HepG2 (cell line): Measurements from ENCODE around the gene SMPD2. TPM values are rescaled to one million over a fixed set of nuclear protein-coding genes. Genes with fewer than 3 reads are reported as not detected.
A peak's percentile ranks its signal among the peaks of the same experiment; 100 is the strongest.

Source experiments
- ATAC-seq: fragments of 200-7000 bp; cut with Tn5 transposase; 3 replicates; pipeline ENCODE4 v1.9.1; 2020; ENCODE audit warnings: mild to moderate bottlenecking, moderate library complexity
- BruUV-seq: library from RNA; stranded (reverse); fragments of 400-500 nt; replicated peaks from 2 replicates; lab custom pipeline; 2021; lab: Mats Ljungman, UMichigan
- CTCF ChIA-PET: fragments of 300-600 bp; formaldehyde crosslinking; extraction: SDS; loops from one replicate; lab custom pipeline; 2021; ENCODE audit warnings: low total read pairs, inconsistent platforms, low intra/inter-chr PET ratio; lab: Yijun Ruan, JAX
- POLR2A ChIA-PET: fragments of 350-600 bp; sonication (Branson Sonifier 250); formaldehyde crosslinking; loops from one replicate; lab custom pipeline; 2020; ENCODE audit warnings: antibody characterized with exemption, inconsistent platforms; lab: Yijun Ruan, JAX
- DNase-seq: peaks from one replicate; pipeline ENCODE4 v3.0.0-alpha.2; 2015; ENCODE audit warnings: low spot score
- FAIRE-seq: peaks from 3 replicates; lab custom pipeline; 2011; peaks lifted over from hg19 to GRCh38; lab: Jason Lieb, UNC
- H2AFZ ChIP-seq: one replicate; pipeline ENCODE4 v1.6.1; 2011; ENCODE audit warnings: low read length, inconsistent platforms
- H3K27ac ChIP-seq: fragments of 300-600 bp; 3 replicates; pipeline ENCODE4 v1.8.0; 2011; ENCODE audit warnings: mixed run types, mild to moderate bottlenecking, mixed read lengths, low read length, inconsistent platforms; ENCODE audit not compliant: insufficient read depth; ENCODE audit errors: extremely low read length
- H3K27me3 ChIP-seq, 2 experiments: fragments of 200-600 bp in 1 of 2; 2 replicates in 1 of 2; 3 replicates in 1 of 2; pipeline versions ENCODE4 v1.6.0 to v1.8.0; 2011; ENCODE audit warnings: low read length in 2 of 2, mild to moderate bottlenecking in 2 of 2, moderate library complexity in 2 of 2, inconsistent platforms in 1 of 2; ENCODE audit not compliant: insufficient read depth in 2 of 2, control insufficient read depth in 1 of 2
- H3K36me3 ChIP-seq, 2 experiments: fragments of 200-600 bp in 1 of 2; replicated peaks in 1 of 2; 2 replicates in 1 of 2; 3 replicates in 1 of 2; pipeline versions ENCODE4 v1.5.1 to v1.8.0; 2011; ENCODE audit warnings: low read length in 2 of 2, inconsistent platforms in 1 of 2; ENCODE audit not compliant: insufficient read depth in 2 of 2, control insufficient read depth in 1 of 2
- H3K4me1 ChIP-seq: 2 replicates; pipeline ENCODE4 v1.5.1; 2012; ENCODE audit warnings: low read length, inconsistent platforms; ENCODE audit not compliant: insufficient read depth
- H3K4me2 ChIP-seq: 2 replicates; pipeline ENCODE4 v1.6.0; 2011; ENCODE audit warnings: low read depth, low read length, inconsistent platforms
- H3K4me3 ChIP-seq, 3 experiments: fragments of 200-600 bp in 1 of 3; sonication (generic), shearing (Covaris generic) in 1 of 3; replicated peaks in 1 of 3; 2 replicates each; pipeline ENCODE4 v1.5.1; 2011 to 2016; ENCODE audit warnings: low read length in 3 of 3, inconsistent platforms in 2 of 3, low read depth in 2 of 3, mild to moderate bottlenecking in 2 of 3, control low read depth in 1 of 3, mixed read lengths in 1 of 3; ENCODE audit not compliant: insufficient read depth in 1 of 3
- H3K79me2 ChIP-seq: one replicate; pipeline ENCODE4 v1.6.1; 2011; ENCODE audit warnings: low read length, inconsistent platforms; ENCODE audit not compliant: insufficient read depth
- H3K9ac ChIP-seq: 2 replicates; pipeline ENCODE4 v1.6.0; 2011; ENCODE audit warnings: mild to moderate bottlenecking, low read depth, low read length, inconsistent platforms; ENCODE audit not compliant: insufficient read depth
- H3K9me3 ChIP-seq: 2 replicates; pipeline ENCODE4 v1.5.1; 2012; ENCODE audit warnings: mild to moderate bottlenecking, low read length
- H4K20me1 ChIP-seq: 2 replicates; pipeline ENCODE4 v1.6.0; 2011; ENCODE audit warnings: inconsistent platforms, mild to moderate bottlenecking, low read length, moderate library complexity; ENCODE audit not compliant: insufficient read depth
- DRAP1 ChIP-seq: IDR thresholded peaks from 2 replicates; pipeline ENCODE4 v1.6.1; 2016; ENCODE audit warnings: missing genetic modification reagents, missing compliant biosample characterization
- KLF11 ChIP-seq: IDR thresholded peaks from 2 replicates; pipeline ENCODE4 v1.6.1; 2016; ENCODE audit warnings: missing compliant biosample characterization
- PRDM15 ChIP-seq: sonication (generic); formaldehyde crosslinking; IDR thresholded peaks from 2 replicates; pipeline ENCODE4 v1.4.0; 2020; ENCODE audit warnings: missing genetic modification reagents
- PTBP1 ChIP-seq: fragments of 200-400 bp; formaldehyde crosslinking; IDR thresholded peaks from 2 replicates; pipeline ENCODE4 v1.6.1; 2018; ENCODE audit warnings: low read length, low read depth; ENCODE audit not compliant: poor library complexity, severe bottlenecking
- RFXAP ChIP-seq: sonication (generic); formaldehyde crosslinking; IDR thresholded peaks from 2 replicates; pipeline ENCODE4 v1.4.0; 2020; ENCODE audit warnings: missing genetic modification reagents, borderline replicate concordance
- SOX13 ChIP-seq, 3 experiments: fragments of 450-650 bp in 1 of 3; sonication (generic) in 1 of 3; formaldehyde crosslinking in 1 of 3; IDR thresholded peaks in 2 of 3; conservative IDR thresholded peaks in 1 of 3; 2 replicates each; pipeline versions ENCODE4 v1.5.0 to v1.6.1; 2016 to 2020; ENCODE audit warnings: antibody characterized with exemption in 1 of 3, mild to moderate bottlenecking in 1 of 3, missing compliant biosample characterization in 1 of 3, missing genetic modification reagents in 1 of 3, moderate library complexity in 1 of 3
- SOX5 ChIP-seq: IDR thresholded peaks from 2 replicates; pipeline ENCODE4 v1.6.1; 2016; ENCODE audit warnings: borderline replicate concordance
- SOX6 ChIP-seq, 2 experiments: fragments of 450-650 bp in 1 of 2; sonication (generic) in 1 of 2; formaldehyde crosslinking in 1 of 2; IDR thresholded peaks; 2 replicates each; pipeline versions ENCODE4 v1.4.0 to v1.6.1; 2017 to 2020; ENCODE audit warnings: antibody characterized with exemption in 1 of 2, mild to moderate bottlenecking in 1 of 2, missing genetic modification reagents in 1 of 2
- THRA ChIP-seq: sonication (generic); formaldehyde crosslinking; IDR thresholded peaks from 2 replicates; pipeline ENCODE4 v1.4.0; 2020; ENCODE audit warnings: missing genetic modification reagents, borderline replicate concordance
- YEATS2 ChIP-seq: sonication (generic); formaldehyde crosslinking; IDR thresholded peaks from 2 replicates; pipeline ENCODE4 v1.4.0; 2020; ENCODE audit warnings: missing genetic modification reagents, borderline replicate concordance
- YY1 ChIP-seq: IDR thresholded peaks from 2 replicates; pipeline ENCODE4 v1.6.1; 2011; ENCODE audit warnings: low read length, low read depth, moderate library complexity, mild to moderate bottlenecking; ENCODE audit not compliant: insufficient read depth, insufficient replicate concordance
- ZBTB33 ChIP-seq: sonication (generic); formaldehyde crosslinking; IDR thresholded peaks from 2 replicates; pipeline ENCODE4 v1.4.0; 2020; ENCODE audit warnings: missing genetic modification reagents
- ZBTB7B ChIP-seq: sonication (generic); formaldehyde crosslinking; IDR thresholded peaks from 2 replicates; pipeline ENCODE4 v1.4.0; 2020; ENCODE audit warnings: missing genetic modification reagents
- ZFX ChIP-seq: sonication (generic); formaldehyde crosslinking; IDR thresholded peaks from 2 replicates; pipeline ENCODE4 v1.4.0; 2020; ENCODE audit warnings: mild to moderate bottlenecking, low read depth, missing genetic modification reagents, moderate library complexity
- ZNF644 ChIP-seq: IDR thresholded peaks from 2 replicates; pipeline ENCODE4 v1.6.1; 2016; ENCODE audit warnings: low read depth
- ZNF792 ChIP-seq: IDR thresholded peaks from 2 replicates; pipeline ENCODE4 v1.6.1; 2016
- WGBS: methylation state at CpG from one replicate; pipeline ENCODE4 v1.1.6; 2017; ENCODE audit warnings: low lambda C conversion rate; 5-methylcytosine and 5-hydroxymethylcytosine counted together
- in situ Hi-C: cut with HindIII; loops from 2 replicates; pipeline ENCODE4 v1.10.0; 2017; ENCODE audit warnings: low pct_unique_long_range_greater_than_20kb; ENCODE audit not compliant: extremely low pct_ligation_motif_present
- intact Hi-C: fragments of 100-400 bp; cut with micrococcal nuclease; formaldehyde crosslinking; loops from one replicate; pipeline ENCODE4 v1.10.0; 2022; ENCODE audit not compliant: unreplicated experiment
- polyA plus RNA-seq, 8 experiments: library from polyadenylated mRNA; depleted of rRNA in 3 of 8; stranded (reverse) in 7 of 8; unstranded in 1 of 8; fragments of >200 nt; fragmentation: Illumina TruSeq in 4 of 8; extraction: Trizol in 4 of 8; gene quantifications; 2 replicates each; pipeline versions ENCODE4 v1.2.1 to v1.2.3, GENCODE V29; 2011 to 2016; ENCODE audit warnings: low read depth in 4 of 8, missing spikeins in 1 of 8, mixed read lengths in 1 of 8; ENCODE audit not compliant: insufficient read depth in 1 of 8
- total RNA-seq, 5 experiments: library from RNA; depleted of rRNA; stranded (reverse); fragments of >200 nt; fragmentation: Illumina TruSeq; extraction: Trizol; gene quantifications; 2 replicates each; pipeline ENCODE4 v1.2.3, GENCODE V29; 2016; ENCODE audit warnings: low read depth in 1 of 5

Gene SMPD2
- total and polyA plus RNA-seq, 2 of the 13 experiments (the other 11 are each of a cell fraction or from before 2014, with no cell fraction given) = 5.9 to 10.6 TPM

- H3K79me2 ChIP-seq = peaks cover 22% of the 10 kb centered on the region
- H2AFZ ChIP-seq = no peak overlapping the region
- WGBS = 29% methylated on average over 2 of the region's 2 CpGs
- H3K4me1 ChIP-seq = peaks cover 63% of the 10 kb centered on the region
- ATAC-seq (peak; percentile 86), DNase-seq (peak; percentile 40), FAIRE-seq (peak; percentile 86)
- peak overlapping the region; percentile 65 for H3K4me2 ChIP-seq
- BruUV-seq = no TSS peak
- H3K27me3 ChIP-seq = no peaks in the 10 kb centered on the region
- H3K9ac ChIP-seq = no peak overlapping the region
- intact Hi-C loops = loop anchor here (2.0 kb wide), 1 partner anchor 37 kb away; the partner anchor contains the start of genes PPIL6 and SMPD2
- H3K36me3 ChIP-seq = peaks cover 7 to 32% of the 10 kb centered on the region in 2 experiments; a peak in 4 of 5 replicates
- no peaks in the 10 kb centered on the region for H4K20me1 ChIP-seq
- POLR2A ChIA-PET = no interaction called here
- no peaks in the 10 kb centered on the region for H3K9me3 ChIP-seq
- CTCF ChIA-PET = no interaction called here
- peak overlapping the region in 2 of 3 experiments; percentile 3 to 40; a peak in 2 of 6 replicates for H3K4me3 ChIP-seq
- in situ Hi-C loops = no loop called here
- H3K27ac ChIP-seq = peak overlapping the region; percentile 36
- TF ChIP-seq SOX5 (CRISPR knock-in tag) = peak; percentile 50; the same call in 1 of the 2 replicates
- peak; percentile 19; the same call in 1 of the 2 replicates for TF ChIP-seq THRA
- TF ChIP-seq ZNF644 (CRISPR knock-in tag) = 0 out of 2 replicates have a peak, but pooled peaks have one; percentile 45
- no peak for TF ChIP-seq SOX13 (IDR thresholded peaks at IDR 0.05)
- TF ChIP-seq SOX13 (CRISPR knock-in tag; conservative IDR thresholded peaks at IDR 0.05 in 1 of 2, IDR thresholded peaks at IDR 0.05 in 1 of 2) = peak in 1 of 2 experiments; percentile 64; a peak in 2 of 4 replicates
- TF ChIP-seq YEATS2 (CRISPR knock-in tag) = no peak
- no peak for TF ChIP-seq ZNF792 (CRISPR knock-in tag)
- no peak for TF ChIP-seq PTBP1
- TF ChIP-seq DRAP1 (CRISPR knock-in tag) = no peak
- TF ChIP-seq YY1 = no peak
- TF ChIP-seq ZBTB7B (CRISPR knock-in tag) = peak; percentile 33; the same call in 1 of the 2 replicates
- no peak for TF ChIP-seq KLF11
- no peak for TF ChIP-seq RFXAP (CRISPR knock-in tag)
- TF ChIP-seq ZBTB33 (CRISPR knock-in tag) = no peak
- TF ChIP-seq ZFX = 0 out of 2 replicates have a peak, but pooled peaks have one; percentile 45
- no peak for TF ChIP-seq SOX6 (IDR thresholded peaks at IDR 0.05)
- TF ChIP-seq SOX6 (CRISPR knock-in tag; IDR thresholded peaks at IDR 0.05) = peak; percentile 63; the same call in 1 of the 2 replicates
- TF ChIP-seq PRDM15 = peak; percentile 60; the same call in 1 of the 2 replicates
Observed at GRCh38 chr6:109477725-109478124, 37.2 kb downstream of the SMPD2 start.
